Activated T-cell treated with anti-CD3 and anti-CD28 coated beads, Interleukin-2, amount 50 U/mL, for 1 hour (primary cell): ENCODE data around the gene OR9Q1.
"Not testable (repeated sequence)": the region's sequence is repeated elsewhere in the genome, so short reads cannot be mapped to it uniquely, and the experiment has no call there.

Experiments used
- DNase-seq: peaks from one replicate; pipeline ENCODE4 v3.0.0-alpha.2; 2020

OR9Q1 gene

GRCh38 chr11:58023435-58023931, at the start of gene OR9Q1:
Gene OR9Q1 (plus strand): TSS chr11:58023881. CDS start chr11:58179445, 155,564 bp downstream.
- no peak for DNase-seq

GRCh38 chr11:57974132-57974531, 49.5 kb upstream of the OR9Q1 start:
- no peak for DNase-seq

GRCh38 chr11:57974848-57975601, 48.7 kb upstream of the OR9Q1 start:
- DNase-seq = no peak

GRCh38 chr11:57977709-57978108, 46.0 kb upstream of the OR9Q1 start:
- no peak for DNase-seq

GRCh38 chr11:57978686-57979531, 44.8 kb upstream of the OR9Q1 start:
- DNase-seq = no peak

- DNase-seq = no peak
These were observed 44.1 kb upstream of the OR9Q1 start for GRCh38 chr11:57979532-57980079.

GRCh38 chr11:57980201-57980600, 43.5 kb upstream of the OR9Q1 start:
- no peak for DNase-seq

- no peak for DNase-seq
These were observed 42.1 kb upstream of the OR9Q1 start for GRCh38 chr11:57981536-57981935.

GRCh38 chr11:57982776-57983175, 40.9 kb upstream of the OR9Q1 start:
- DNase-seq = no peak

- DNase-seq = no peak
These were observed 40.5 kb upstream of the OR9Q1 start for GRCh38 chr11:57983191-57983590.

- not testable (repeated sequence) for DNase-seq
These were observed 24.2 kb upstream of the OR9Q1 start for GRCh38 chr11:57999523-57999922.

- not testable (repeated sequence) for DNase-seq
These were observed 23.7 kb upstream of the OR9Q1 start for GRCh38 chr11:58000021-58000420.

- no peak for DNase-seq
These were observed 23.0 kb upstream of the OR9Q1 start for GRCh38 chr11:58000699-58001098.

GRCh38 chr11:58003036-58003435, 20.6 kb upstream of the OR9Q1 start:
- DNase-seq = no peak

- no peak for DNase-seq
These were observed 20.1 kb upstream of the OR9Q1 start for GRCh38 chr11:58003591-58003990.

- no peak for DNase-seq
These were observed 19.0 kb upstream of the OR9Q1 start for GRCh38 chr11:58004664-58005063.

GRCh38 chr11:58006940-58007339, 16.7 kb upstream of the OR9Q1 start:
- DNase-seq = no peak

GRCh38 chr11:58011771-58012170, 11.9 kb upstream of the OR9Q1 start:
- DNase-seq = no peak

- no peak for DNase-seq
These were observed 965 bp downstream of the OR9Q1 start for GRCh38 chr11:58024601-58025091.

- no peak for DNase-seq
These were observed 3.7 kb downstream of the OR9Q1 start for GRCh38 chr11:58027341-58027740.

- no peak for DNase-seq
These were observed 5.2 kb downstream of the OR9Q1 start for GRCh38 chr11:58028687-58029411.

GRCh38 chr11:58030653-58031052, 7.0 kb downstream of the OR9Q1 start, which contains the start of gene OR6Q1:
Gene OR6Q1 (plus strand): TSS chr11:58030953. CDS start chr11:58030953, 0 bp downstream.
- no peak for DNase-seq

GRCh38 chr11:58034471-58034870, 10.8 kb downstream of the OR9Q1 start:
- no peak for DNase-seq
